Endothelial cell of umbilical vein (primary cell): ENCODE results near the gene CYTH2. TPM values are rescaled to one million over a fixed set of nuclear protein-coding genes. Genes with fewer than 3 reads are reported as not detected.

ENCODE experiments used
- BruUV-seq: library from RNA; stranded (reverse); fragments of 400-500 nt; replicated peaks from 2 replicates; lab custom pipeline; 2021; lab: Mats Ljungman, UMichigan
- CTCF ChIA-PET: fragments of 300-600, 350-600 bp; sonication (Branson Sonifier 250); formaldehyde crosslinking; loops from one replicate; lab custom pipeline; 2021; ENCODE audit warnings: antibody characterized with exemption, inconsistent platforms; lab: Charles Lee
- POLR2A ChIA-PET: fragments of 300-600, 350-600 bp; sonication (Branson Sonifier 250); formaldehyde crosslinking; loops from one replicate; lab custom pipeline; 2021; ENCODE audit warnings: antibody characterized with exemption, inconsistent platforms; lab: Charles Lee
- DNase-seq: peaks from one replicate; pipeline ENCODE4 v3.0.0-alpha.2; 2011; ENCODE audit warnings: low read depth, low spot score
- FAIRE-seq: peaks from 2 replicates; lab custom pipeline; 2011; peaks lifted over from hg19 to GRCh38; lab: Jason Lieb, UNC
- H2AFZ ChIP-seq: 2 replicates; pipeline ENCODE4 v1.6.0; 2012; ENCODE audit warnings: low read depth, low read length, control low read depth, inconsistent platforms
- H3K27ac ChIP-seq: 2 replicates; pipeline ENCODE4 v1.5.1; 2011; ENCODE audit warnings: low read depth, mild to moderate bottlenecking, control low read depth, low read length, moderate library complexity; ENCODE audit not compliant: insufficient read depth
- H3K27me3 ChIP-seq, 2 experiments: 2 replicates each; pipeline versions ENCODE4 v1.6.0 to v1.6.1; 2011; ENCODE audit warnings: low read length in 2 of 2, mixed read lengths in 1 of 2; ENCODE audit not compliant: control insufficient read depth in 2 of 2, insufficient read depth in 2 of 2
- H3K36me3 ChIP-seq, 2 experiments: 2 replicates in 1 of 2; 3 replicates in 1 of 2; pipeline ENCODE4 v1.5.1; 2011; ENCODE audit warnings: low read length in 2 of 2, mild to moderate bottlenecking in 1 of 2, moderate library complexity in 1 of 2; ENCODE audit not compliant: control insufficient read depth in 2 of 2, insufficient read depth in 2 of 2; ENCODE audit errors: extremely low read depth in 1 of 2
- H3K4me1 ChIP-seq: 3 replicates; pipeline ENCODE4 v1.5.1; 2011; ENCODE audit warnings: mild to moderate bottlenecking, low read length; ENCODE audit not compliant: control insufficient read depth, insufficient read depth; ENCODE audit errors: extremely low read depth
- H3K4me2 ChIP-seq: 2 replicates; pipeline ENCODE4 v1.6.1; 2011; ENCODE audit warnings: low read length, control low read depth, mixed read lengths; ENCODE audit not compliant: insufficient read depth
- H3K4me3 ChIP-seq, 3 experiments: fragments of 200-600 bp in 1 of 3; sonication (generic), shearing (Covaris generic) in 1 of 3; replicated peaks in 1 of 3; 2 replicates each; pipeline ENCODE4 v1.5.1; 2011 to 2016; ENCODE audit warnings: control low read depth in 3 of 3, low read length in 3 of 3, mild to moderate bottlenecking in 2 of 3, inconsistent platforms in 1 of 3, low read depth in 1 of 3, moderate library complexity in 1 of 3; ENCODE audit not compliant: insufficient read depth in 1 of 3
- H3K79me2 ChIP-seq: 2 replicates; pipeline ENCODE4 v1.6.0; 2012; ENCODE audit warnings: low read length, inconsistent platforms; ENCODE audit not compliant: control insufficient read depth, insufficient read depth
- H3K9ac ChIP-seq: replicated peaks from 2 replicates; pipeline ENCODE3; 2011; ENCODE audit warnings: low read length, control low read depth; ENCODE audit not compliant: insufficient read depth; ENCODE audit errors: extremely low read depth
- H3K9me1 ChIP-seq: replicated peaks from 3 replicates; pipeline ENCODE4 v1.6.0; 2011; ENCODE audit warnings: mild to moderate bottlenecking, low read length; ENCODE audit not compliant: control insufficient read depth, insufficient read depth; ENCODE audit errors: extremely low read depth
- H3K9me3 ChIP-seq: replicated peaks from 2 replicates; pipeline ENCODE4 v1.5.1; 2012; ENCODE audit warnings: low read length, inconsistent platforms; ENCODE audit not compliant: control insufficient read depth, insufficient read depth
- H4K20me1 ChIP-seq: replicated peaks from 2 replicates; pipeline ENCODE3; 2011; ENCODE audit warnings: mild to moderate bottlenecking, low read length; ENCODE audit not compliant: control insufficient read depth, insufficient read depth; ENCODE audit errors: extremely low read depth
- EZH2 ChIP-seq: IDR thresholded peaks from 2 replicates; pipeline ENCODE4 v1.6.1; 2012; ENCODE audit warnings: borderline replicate concordance, low read depth, mild to moderate bottlenecking, moderate library complexity, low read length, inconsistent platforms; ENCODE audit not compliant: severe bottlenecking
- MYC ChIP-seq: IDR thresholded peaks from one replicate; pipeline ENCODE4 v1.6.1; 2011; ENCODE audit warnings: mild to moderate bottlenecking, low read depth, low read length
- POLR2AphosphoS5 ChIP-seq: IDR thresholded peaks from 2 replicates; pipeline ENCODE4 v1.6.1; 2012; ENCODE audit warnings: low read depth, mild to moderate bottlenecking, control low read depth, low read length, moderate library complexity; ENCODE audit not compliant: insufficient read depth
- dilution Hi-C: fragments of 300-500 bp; cut with MboI; formaldehyde crosslinking; loops from one replicate; pipeline ENCODE4 v1.15.0; 2019; ENCODE audit warnings: low sequenced_read_pairs; ENCODE audit not compliant: extremely low pct_ligation_motif_present
- intact Hi-C: fragments of 100-400 bp; cut with micrococcal nuclease; formaldehyde crosslinking; loops from one replicate; pipeline ENCODE4 v1.10.0; 2022
- polyA plus RNA-seq, 4 experiments: library from polyadenylated mRNA; depleted of rRNA in 3 of 4; stranded (reverse) in 3 of 4; unstranded in 1 of 4; fragments of >200 nt; gene quantifications; 2 replicates each; pipeline versions ENCODE4 v1.2.1 to v1.2.3, GENCODE V29; 2011 to 2012; ENCODE audit warnings: missing spikeins in 1 of 4
- total RNA-seq: library from RNA; stranded (reverse); gene quantifications from 2 replicates; pipeline ENCODE4 v1.2.3, GENCODE V29; 2021
- TF ChIP-seq, protein P1 (sequence below), 2 donors: IDR thresholded peaks; 1 replicate in 1 of 2; 2 replicates in 1 of 2; pipeline ENCODE4 v1.5.1; 2011; ENCODE audit warnings: low read length in 2 of 2, mild to moderate bottlenecking in 2 of 2, moderate library complexity in 2 of 2, control low read depth in 1 of 2, inconsistent platforms in 1 of 2, low read depth in 1 of 2; ENCODE audit not compliant: insufficient read depth in 1 of 2; ENCODE audit errors: extremely low read depth in 1 of 2
- TF ChIP-seq, protein P2 (sequence below): IDR thresholded peaks from 2 replicates; pipeline ENCODE4 v1.6.1; 2011; ENCODE audit not compliant: insufficient read depth, insufficient read length

CYTH2 gene
- total and polyA plus RNA-seq, 2 donors (not counting 3 experiments of a cell fraction or from before 2014, with no cell fraction given), result 98.4 to 119 TPM

DNA sequence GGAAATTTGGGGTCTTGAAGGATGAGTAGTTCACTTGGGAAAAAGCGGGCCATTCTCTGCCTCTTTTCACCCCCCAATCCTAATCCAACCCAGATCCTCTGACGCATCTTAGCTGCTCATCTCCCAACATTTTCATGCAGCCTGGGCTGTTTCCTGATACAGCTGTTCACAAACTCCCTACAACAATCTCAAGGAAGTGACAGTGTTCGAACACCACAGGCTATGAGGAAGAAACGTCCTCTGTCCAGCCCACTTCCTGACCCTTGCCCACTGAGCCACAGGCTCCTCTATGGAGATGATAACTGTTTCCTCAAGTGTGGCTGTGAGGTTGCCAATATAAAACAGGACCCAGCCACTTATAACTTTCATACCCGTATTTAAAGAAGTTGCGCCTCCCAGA lies 26.2 kb downstream of the CYTH2 start:
- ChIA-PET POLR2A (no interaction called here), CTCF (interaction anchor here (1.6 to 3.2 kb wide), 5 partner anchors 11 to 105 kb away, joined by 4 to 14 read pairs (median 11); partner anchors contain the start of gene KDELR1)
- Histone ChIP-seq H3K36me3 (no peaks in the 10 kb centered on the region), H2AFZ (no peak overlapping the region), H3K9ac (no peak overlapping the region), H3K27me3 (peaks cover 2 to 14% of the 10 kb centered on the region in 2 experiments), H3K4me3 (no peak overlapping the region), H3K79me2 (no peaks in the 10 kb centered on the region), H3K27ac (no peak overlapping the region), H3K4me2 (no peak overlapping the region), H3K9me3 (no peaks in the 10 kb centered on the region), H3K4me1 (peaks cover 11% of the 10 kb centered on the region), H4K20me1 (no peaks in the 10 kb centered on the region), H3K9me1 (no peaks in the 10 kb centered on the region)
- intact Hi-C loops (no loop called here), dilution Hi-C loops (no loop called here)
- no peak for TF ChIP-seq POLR2AphosphoS5
- TF ChIP-seq, protein P1, sequence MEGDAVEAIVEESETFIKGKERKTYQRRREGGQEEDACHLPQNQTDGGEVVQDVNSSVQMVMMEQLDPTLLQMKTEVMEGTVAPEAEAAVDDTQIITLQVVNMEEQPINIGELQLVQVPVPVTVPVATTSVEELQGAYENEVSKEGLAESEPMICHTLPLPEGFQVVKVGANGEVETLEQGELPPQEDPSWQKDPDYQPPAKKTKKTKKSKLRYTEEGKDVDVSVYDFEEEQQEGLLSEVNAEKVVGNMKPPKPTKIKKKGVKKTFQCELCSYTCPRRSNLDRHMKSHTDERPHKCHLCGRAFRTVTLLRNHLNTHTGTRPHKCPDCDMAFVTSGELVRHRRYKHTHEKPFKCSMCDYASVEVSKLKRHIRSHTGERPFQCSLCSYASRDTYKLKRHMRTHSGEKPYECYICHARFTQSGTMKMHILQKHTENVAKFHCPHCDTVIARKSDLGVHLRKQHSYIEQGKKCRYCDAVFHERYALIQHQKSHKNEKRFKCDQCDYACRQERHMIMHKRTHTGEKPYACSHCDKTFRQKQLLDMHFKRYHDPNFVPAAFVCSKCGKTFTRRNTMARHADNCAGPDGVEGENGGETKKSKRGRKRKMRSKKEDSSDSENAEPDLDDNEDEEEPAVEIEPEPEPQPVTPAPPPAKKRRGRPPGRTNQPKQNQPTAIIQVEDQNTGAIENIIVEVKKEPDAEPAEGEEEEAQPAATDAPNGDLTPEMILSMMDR (IDR thresholded peaks at IDR 0.05; ENCODE audit: extremely low read depth in 1 of 2, insufficient read depth in 1 of 2, low read depth in 1 of 2, low read length in 2 of 2), result no peak
- TF ChIP-seq EZH2, result no peak
- TF ChIP-seq, protein P2, sequence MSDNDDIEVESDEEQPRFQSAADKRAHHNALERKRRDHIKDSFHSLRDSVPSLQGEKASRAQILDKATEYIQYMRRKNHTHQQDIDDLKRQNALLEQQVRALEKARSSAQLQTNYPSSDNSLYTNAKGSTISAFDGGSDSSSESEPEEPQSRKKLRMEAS, result no peak
- TF ChIP-seq MYC, result no peak
- DNase-seq (no peak), FAIRE-seq (peak; percentile 82)
- BruUV-seq, result no TSS peak
